ENCODE measurements around the gene PSMA6.

DNA sequence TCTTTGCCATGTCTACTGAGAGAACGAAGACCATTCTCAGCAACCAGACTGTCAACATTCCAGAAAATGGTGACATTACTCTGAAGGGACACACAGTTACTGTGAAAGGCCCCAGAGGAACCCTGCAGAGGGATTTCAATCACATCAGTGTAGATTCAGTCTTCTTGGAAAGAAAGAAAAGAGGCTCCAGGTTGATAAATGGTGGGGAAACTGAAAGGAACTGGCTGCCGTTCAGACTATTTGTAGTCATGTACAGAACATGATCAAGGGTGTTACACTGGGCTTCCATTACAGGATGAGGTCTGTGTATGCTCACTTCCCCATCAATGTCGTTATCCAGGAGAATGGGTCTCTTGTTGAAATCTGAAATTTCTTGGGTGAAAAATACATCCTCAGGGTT, 29.7 kb upstream of the PSMA6 start:
- TF ChIP-seq, protein P1, sequence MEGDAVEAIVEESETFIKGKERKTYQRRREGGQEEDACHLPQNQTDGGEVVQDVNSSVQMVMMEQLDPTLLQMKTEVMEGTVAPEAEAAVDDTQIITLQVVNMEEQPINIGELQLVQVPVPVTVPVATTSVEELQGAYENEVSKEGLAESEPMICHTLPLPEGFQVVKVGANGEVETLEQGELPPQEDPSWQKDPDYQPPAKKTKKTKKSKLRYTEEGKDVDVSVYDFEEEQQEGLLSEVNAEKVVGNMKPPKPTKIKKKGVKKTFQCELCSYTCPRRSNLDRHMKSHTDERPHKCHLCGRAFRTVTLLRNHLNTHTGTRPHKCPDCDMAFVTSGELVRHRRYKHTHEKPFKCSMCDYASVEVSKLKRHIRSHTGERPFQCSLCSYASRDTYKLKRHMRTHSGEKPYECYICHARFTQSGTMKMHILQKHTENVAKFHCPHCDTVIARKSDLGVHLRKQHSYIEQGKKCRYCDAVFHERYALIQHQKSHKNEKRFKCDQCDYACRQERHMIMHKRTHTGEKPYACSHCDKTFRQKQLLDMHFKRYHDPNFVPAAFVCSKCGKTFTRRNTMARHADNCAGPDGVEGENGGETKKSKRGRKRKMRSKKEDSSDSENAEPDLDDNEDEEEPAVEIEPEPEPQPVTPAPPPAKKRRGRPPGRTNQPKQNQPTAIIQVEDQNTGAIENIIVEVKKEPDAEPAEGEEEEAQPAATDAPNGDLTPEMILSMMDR (IDR thresholded peaks at IDR 0.05), result no peak
- TF ChIP-seq POLR2A (IDR thresholded peaks at IDR 0.05), result no peak

Data from body of pancreas (tissue), 4 donors.